ENCODE results near the gene ELL.

The ELL gene

DNA sequence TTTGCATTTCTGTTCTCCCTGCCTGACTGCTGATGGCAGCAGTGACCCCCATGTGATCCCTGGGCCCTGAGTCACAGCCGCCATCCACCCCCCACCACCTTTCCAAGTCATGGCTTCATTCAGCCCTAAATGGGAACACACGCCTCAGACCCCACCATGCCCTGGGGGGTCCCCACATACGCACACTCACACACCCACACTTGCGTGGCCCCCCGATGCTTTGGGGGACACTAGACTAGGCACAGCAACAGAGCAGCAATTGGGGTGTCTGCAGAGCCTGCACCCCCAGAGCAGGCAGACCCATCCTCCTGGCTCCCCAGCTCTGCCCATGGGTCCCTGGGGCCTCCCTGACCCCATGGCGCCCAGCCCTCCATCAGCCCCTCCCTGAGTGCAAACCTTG is 78.5 kb downstream of the ELL start:
- Histone ChIP-seq H3K4me1 (peaks cover 64% of the 10 kb centered on the region), H3K27ac (peak overlapping the region; percentile 69), H3K4me3 (no peak overlapping the region), H3K36me3 (peaks cover 53% of the 10 kb centered on the region), H4K20me1 (peaks cover 54% of the 10 kb centered on the region), H3K4me2 (peak overlapping the region; percentile 80), H3K9ac (peak overlapping the region; percentile 65; the same call in 1 of the 2 replicates), H3K27me3 (no peaks in the 10 kb centered on the region), H3K9me3 (no peaks in the 10 kb centered on the region)
- TF ChIP-seq Cebpa-rat (IDR thresholded peaks at IDR 0.05): no peak

DNA sequence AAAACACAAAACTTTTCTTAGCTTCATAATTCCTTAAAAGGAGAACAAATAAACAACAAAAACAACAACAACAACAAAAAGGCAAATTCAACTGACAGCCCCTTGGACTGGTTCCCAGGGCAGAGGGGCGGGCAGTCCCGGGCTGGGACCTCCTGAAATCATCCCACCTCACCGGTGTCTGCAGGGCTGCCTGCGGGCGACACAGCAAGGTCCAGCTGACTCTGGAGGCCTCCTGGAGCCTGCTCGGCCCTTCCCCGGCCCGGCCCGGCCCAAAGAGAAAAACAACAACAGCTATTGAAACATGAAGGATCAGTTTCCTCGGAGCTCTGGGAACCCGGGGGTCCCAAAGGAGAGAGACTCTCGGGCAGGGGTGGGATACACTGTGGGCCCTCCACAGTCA is 78.9 kb downstream of the ELL start:
- Histone ChIP-seq H3K9me3 (no peaks in the 10 kb centered on the region), H3K27ac (peak overlapping the region; percentile 69), H3K4me1 (peaks cover 68% of the 10 kb centered on the region), H3K36me3 (peaks cover 49% of the 10 kb centered on the region), H3K27me3 (no peaks in the 10 kb centered on the region), H3K9ac (no peak overlapping the region), H3K4me2 (peak overlapping the region; percentile 80; the same call in 1 of the 2 replicates), H3K4me3 (no peak overlapping the region), H4K20me1 (peaks cover 52% of the 10 kb centered on the region)
- TF ChIP-seq Cebpa-rat (IDR thresholded peaks at IDR 0.05): no peak

DNA sequence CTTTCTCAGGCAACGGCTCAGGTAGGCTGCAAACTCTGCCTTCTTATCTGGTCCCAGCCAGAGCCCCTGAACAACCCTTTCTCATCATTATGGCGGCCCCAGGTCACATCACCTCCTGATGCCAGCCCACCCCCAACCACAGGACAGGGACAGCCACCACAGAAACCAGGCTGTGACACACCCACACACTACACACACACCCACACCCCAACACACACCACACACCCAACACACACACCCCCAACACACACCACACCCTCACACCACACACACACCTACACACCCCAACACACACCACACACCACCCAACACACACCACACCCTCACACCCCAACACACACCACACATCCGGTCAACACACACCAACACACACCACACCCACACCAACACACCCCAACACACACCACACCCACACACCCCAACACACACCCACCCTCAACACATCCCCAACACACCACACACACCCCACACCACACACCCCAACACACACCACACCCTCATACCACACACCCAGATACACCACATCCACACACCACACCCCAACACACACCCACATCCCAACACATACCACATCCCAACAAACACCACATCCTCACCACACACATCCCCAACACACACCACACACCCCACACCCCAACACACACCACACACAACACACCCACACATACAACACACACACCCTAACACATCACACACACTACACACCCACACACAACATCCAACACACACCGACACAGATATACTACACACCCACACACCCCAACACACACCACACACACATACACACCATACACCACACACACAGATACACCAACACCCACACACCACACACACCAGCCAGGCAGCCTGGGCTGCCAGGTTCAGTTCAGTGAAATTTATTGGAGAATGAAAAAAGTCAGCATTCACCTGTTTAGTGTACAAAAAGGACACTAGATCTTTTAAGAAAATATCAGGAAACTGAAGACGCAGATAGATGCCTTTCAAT is 79.8 kb downstream of the ELL start:
- Histone ChIP-seq H3K4me2 (no peak overlapping the region), H3K27ac (no peak overlapping the region), H3K36me3 (peaks cover 40% of the 10 kb centered on the region), H3K9me3 (no peaks in the 10 kb centered on the region), H3K4me1 (peaks cover 68% of the 10 kb centered on the region), H3K4me3 (no peak overlapping the region), H4K20me1 (peaks cover 48% of the 10 kb centered on the region), H3K9ac (no peak overlapping the region), H3K27me3 (no peaks in the 10 kb centered on the region)
- no peak for TF ChIP-seq Cebpa-rat (IDR thresholded peaks at IDR 0.05)

DNA sequence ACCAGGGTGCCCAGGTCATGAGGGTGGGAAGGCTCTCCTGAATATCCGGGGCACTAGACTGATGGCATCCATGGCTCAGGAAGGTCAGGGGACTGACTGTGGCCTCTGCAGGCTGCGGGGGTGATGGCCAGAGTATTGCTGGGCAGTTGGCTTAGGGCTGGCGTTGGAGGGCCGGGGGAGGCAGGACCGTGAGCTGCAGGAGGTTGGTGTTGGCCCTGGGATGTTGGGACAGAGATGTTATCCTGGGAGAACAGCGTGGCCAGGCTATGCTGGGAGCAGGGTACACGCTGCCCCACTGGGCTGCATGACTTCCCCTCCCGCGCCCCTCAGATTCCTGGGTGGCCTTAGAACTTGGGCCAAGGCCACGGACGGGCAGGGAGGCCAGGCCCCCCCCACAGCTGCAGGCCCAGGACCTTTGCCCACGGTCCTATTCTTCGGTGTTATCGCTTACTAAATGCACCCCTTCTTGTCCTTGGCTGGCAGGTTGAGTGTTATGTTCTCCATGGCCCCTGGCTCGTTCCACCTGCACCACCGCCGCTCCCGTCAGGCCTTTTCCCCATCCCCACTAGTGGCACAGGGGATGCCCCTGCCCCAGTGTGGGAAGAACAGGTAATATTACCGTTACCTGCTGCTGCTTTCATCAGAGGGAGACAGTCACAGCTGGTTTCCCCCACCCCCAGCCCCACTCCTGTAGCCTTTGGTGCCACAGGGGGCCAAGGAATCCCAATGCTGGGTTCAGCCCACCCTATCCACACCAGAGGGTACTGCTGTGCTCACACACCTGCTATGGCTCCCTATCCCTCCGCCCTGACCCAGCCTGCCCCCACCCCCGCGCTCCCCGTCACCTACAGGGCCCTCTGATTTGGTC is 80.7 kb downstream of the ELL start:
- peak overlapping the region; percentile 9; the same call in 1 of the 2 replicates for H3K27ac ChIP-seq
- no peak overlapping the region for H3K4me3 ChIP-seq
- no peak for TF ChIP-seq Cebpa-rat (IDR thresholded peaks at IDR 0.05)
- no peaks in the 10 kb centered on the region for H3K9me3 ChIP-seq
- peaks cover 35% of the 10 kb centered on the region for H3K36me3 ChIP-seq
- H3K27me3 ChIP-seq: no peaks in the 10 kb centered on the region
- peaks cover 46% of the 10 kb centered on the region for H4K20me1 ChIP-seq
- H3K4me2 ChIP-seq: no peak overlapping the region
- H3K4me1 ChIP-seq: peaks cover 74% of the 10 kb centered on the region
- H3K9ac ChIP-seq: no peak overlapping the region

DNA sequence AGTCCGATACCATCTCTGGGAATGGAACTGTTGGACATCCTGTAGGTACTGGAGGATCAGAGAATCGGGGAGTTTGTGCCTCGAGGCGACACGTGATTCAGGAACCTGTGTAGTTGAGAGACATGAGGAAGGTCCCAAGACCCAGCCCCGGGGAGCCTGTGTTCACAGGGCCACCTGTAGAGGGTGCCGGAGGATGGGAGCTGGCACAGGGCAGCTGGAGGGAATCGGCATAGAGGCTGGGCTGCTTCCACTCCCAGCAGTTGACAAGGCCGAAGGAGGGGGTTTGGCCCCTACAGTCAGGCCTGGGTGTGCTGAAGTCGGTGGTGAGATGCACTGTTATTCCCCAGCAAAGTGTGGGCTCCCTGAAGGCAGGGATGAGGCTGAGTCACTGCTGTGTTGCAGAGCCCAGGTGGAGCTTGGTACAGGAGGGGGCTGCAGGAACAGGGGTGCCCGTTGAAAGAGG is 81.4 kb downstream of the ELL start:
- no peak for TF ChIP-seq Cebpa-rat (IDR thresholded peaks at IDR 0.05)
- Histone ChIP-seq H3K27me3 (no peaks in the 10 kb centered on the region), H4K20me1 (peaks cover 46% of the 10 kb centered on the region), H3K9ac (no peak overlapping the region), H3K4me3 (no peak overlapping the region), H3K4me2 (0 out of 2 replicates have a peak overlapping the region, but pooled peaks have one; percentile 10), H3K27ac (peak overlapping the region; percentile 9; the same call in 1 of the 2 replicates), H3K36me3 (peaks cover 35% of the 10 kb centered on the region), H3K9me3 (no peaks in the 10 kb centered on the region), H3K4me1 (peaks cover 74% of the 10 kb centered on the region)

DNA sequence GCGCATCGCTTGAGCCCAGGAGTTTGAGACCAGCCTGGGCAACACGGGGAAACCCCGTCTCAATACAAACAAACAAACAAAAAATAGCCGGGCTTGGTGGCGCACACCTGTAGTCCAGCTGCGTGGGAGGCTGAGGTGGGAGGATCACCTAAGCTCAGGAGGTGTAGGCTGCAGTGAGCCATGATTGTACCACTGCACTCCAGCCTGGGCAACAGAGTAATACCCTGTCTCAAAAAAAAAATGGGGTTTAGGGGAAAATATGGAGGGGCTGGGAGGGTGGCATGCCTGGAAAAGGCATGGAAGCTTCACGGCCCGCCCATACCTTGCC is 82.0 kb downstream of the ELL start:
- no peak for TF ChIP-seq Cebpa-rat (IDR thresholded peaks at IDR 0.05)
- H3K9me3 ChIP-seq: no peaks in the 10 kb centered on the region
- H3K4me2 ChIP-seq: no peak overlapping the region
- H3K36me3 ChIP-seq: peaks cover 39% of the 10 kb centered on the region
- peaks cover 51% of the 10 kb centered on the region for H4K20me1 ChIP-seq
- H3K4me3 ChIP-seq: no peak overlapping the region
- no peak overlapping the region for H3K27ac ChIP-seq
- no peak overlapping the region for H3K9ac ChIP-seq
- H3K27me3 ChIP-seq: no peaks in the 10 kb centered on the region
- peaks cover 75% of the 10 kb centered on the region for H3K4me1 ChIP-seq

DNA sequence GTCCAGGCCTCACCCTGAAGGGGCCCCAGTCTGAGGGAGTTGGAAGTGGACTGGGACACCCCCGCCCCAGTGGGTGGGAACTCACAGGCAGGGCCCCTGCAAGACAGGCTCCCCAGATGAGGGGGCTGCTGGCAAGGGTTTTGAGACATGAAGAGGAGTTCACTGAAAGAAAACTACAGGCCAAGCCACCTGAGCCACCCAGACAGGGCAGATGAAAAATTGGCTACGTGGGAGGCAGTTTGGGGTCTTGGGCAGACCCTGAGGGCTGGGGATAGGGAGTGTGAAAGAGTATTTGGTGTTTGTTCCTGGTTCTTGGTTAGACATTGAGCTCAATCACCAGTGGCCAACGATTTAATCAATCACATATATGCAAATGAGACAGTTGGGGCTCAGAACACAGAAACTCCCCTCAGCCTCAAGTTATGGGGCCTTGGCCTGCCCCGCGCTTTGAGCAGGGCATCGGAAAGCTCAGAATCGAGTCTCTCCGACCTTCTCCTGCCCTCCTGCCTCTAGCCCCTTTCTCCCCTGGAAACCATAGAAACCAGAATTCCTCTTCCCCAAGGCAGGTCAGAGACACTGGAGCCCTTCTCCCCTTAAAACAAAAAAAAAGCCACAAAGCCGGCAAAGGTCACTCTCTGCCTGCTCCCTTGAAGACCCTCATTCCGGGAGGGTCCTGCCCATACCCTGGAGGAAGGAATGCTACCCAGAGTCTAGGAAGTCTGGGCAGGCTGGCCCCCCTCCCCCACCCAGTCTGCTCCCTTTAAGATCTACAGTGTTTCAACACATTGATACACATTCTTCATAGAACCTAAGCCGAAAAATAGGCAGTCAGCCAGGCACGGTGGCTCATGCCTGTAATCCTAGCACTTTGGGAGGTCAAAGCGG is 82.6 kb downstream of the ELL start:
- peaks cover 51% of the 10 kb centered on the region for H4K20me1 ChIP-seq
- TF ChIP-seq Cebpa-rat (IDR thresholded peaks at IDR 0.05): no peak
- H3K9me3 ChIP-seq: no peaks in the 10 kb centered on the region
- H3K27me3 ChIP-seq: no peaks in the 10 kb centered on the region
- H3K4me1 ChIP-seq: peaks cover 75% of the 10 kb centered on the region
- no peak overlapping the region; the same call in 1 of the 2 replicates for H3K9ac ChIP-seq
- peak overlapping the region; percentile 86; the same call in 1 of the 2 replicates for H3K4me3 ChIP-seq
- H3K27ac ChIP-seq: peak overlapping the region; percentile 85; the same call in 1 of the 2 replicates
- H3K36me3 ChIP-seq: peaks cover 38% of the 10 kb centered on the region
- peak overlapping the region; percentile 93 for H3K4me2 ChIP-seq

DNA sequence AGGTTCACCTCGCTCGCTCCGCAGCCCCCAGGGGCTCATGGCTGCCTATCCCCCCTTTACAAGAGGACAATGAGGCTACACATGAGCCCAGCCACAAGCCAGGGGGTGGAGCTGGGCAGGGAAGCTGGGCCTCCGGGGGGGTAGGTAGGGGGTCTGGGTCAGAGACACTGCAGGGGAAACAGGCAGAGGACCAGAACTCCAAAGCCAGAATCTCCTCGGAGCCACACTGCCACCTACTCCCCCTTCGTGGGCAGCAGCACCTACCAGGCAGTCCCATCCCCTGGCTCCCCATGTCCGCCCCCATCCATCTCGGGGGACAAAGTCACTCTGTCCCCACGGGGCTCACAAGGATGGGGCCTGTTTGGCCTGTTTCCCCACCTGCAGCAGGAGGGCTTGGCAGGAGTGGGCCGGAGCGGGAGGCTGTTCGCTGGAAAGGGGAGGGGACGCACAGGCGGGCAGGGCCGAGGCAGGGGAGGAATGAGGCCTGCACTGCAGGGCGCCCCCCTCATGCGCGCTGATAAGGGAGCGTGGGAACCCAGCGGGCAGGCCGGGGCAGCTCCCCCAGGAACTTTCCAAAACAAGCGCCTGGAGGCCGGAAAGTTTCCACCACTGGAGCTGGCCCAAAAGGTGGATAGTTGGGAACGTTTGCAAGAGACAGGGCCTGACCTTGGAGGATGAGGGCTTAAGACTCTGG is 83.4 kb downstream of the ELL start:
- Histone ChIP-seq H4K20me1 (peaks cover 49% of the 10 kb centered on the region), H3K27ac (peak overlapping the region; percentile 85), H3K9ac (peak overlapping the region; percentile 84; the same call in 1 of the 2 replicates), H3K27me3 (no peaks in the 10 kb centered on the region), H3K4me3 (peak overlapping the region; percentile 86), H3K9me3 (no peaks in the 10 kb centered on the region), H3K4me1 (peaks cover 71% of the 10 kb centered on the region), H3K4me2 (peak overlapping the region; percentile 93), H3K36me3 (peaks cover 30% of the 10 kb centered on the region)
- TF ChIP-seq Cebpa-rat (IDR thresholded peaks at IDR 0.05): no peak
